Prostate gland (tissue), 2 donors: ENCODE data around the gene ISY1. TPM values are rescaled to one million over a fixed set of nuclear protein-coding genes. Genes with fewer than 3 reads are reported as not detected.
"Not testable (repeated sequence)": the region's sequence is repeated elsewhere in the genome, so short reads cannot be mapped to it uniquely, and the experiment has no call there.

Experiments
- DNase-seq: peaks from one replicate; pipeline ENCODE4 v3.0.0-alpha.2; 2019; ENCODE audit warnings: low spot score
- H3K27ac ChIP-seq, 2 donors: fragments of 200-600 bp; sonication (generic); 2 replicates each; pipeline ENCODE4 v1.5.1; 2017 to 2019
- H3K27me3 ChIP-seq: fragments of 200-600 bp; sonication (generic); replicated peaks from 2 replicates; pipeline ENCODE4 v1.5.1; 2019; ENCODE audit not compliant: insufficient read depth
- H3K36me3 ChIP-seq, 2 donors: fragments of 200-600 bp; sonication (generic); 1 replicate in 1 of 2; 2 replicates in 1 of 2; pipeline versions ENCODE4 v1.5.1 to v1.8.1; 2017 to 2019
- H3K4me1 ChIP-seq: fragments of 200-600 bp; sonication (generic); replicated peaks from 2 replicates; pipeline ENCODE4 v1.5.1; 2019
- H3K4me3 ChIP-seq, 2 donors: fragments of 200-600 bp; sonication (generic); 2 replicates each; pipeline ENCODE4 v1.5.1; 2017 to 2019
- H3K9me3 ChIP-seq: fragments of 200-600 bp; sonication (generic); 2 replicates; pipeline ENCODE4 v1.5.1; 2017
- POLR2A ChIP-seq: fragments of 450-650 bp; IDR thresholded peaks from one replicate; pipeline ENCODE4 v1.6.1; 2016; ENCODE audit warnings: antibody characterized with exemption, mild to moderate bottlenecking
- POLR2AphosphoS5 ChIP-seq: sonication (generic); formaldehyde crosslinking; IDR thresholded peaks from one replicate; pipeline ENCODE4 v1.6.1; 2017; ENCODE audit warnings: antibody characterized with exemption
- WGBS: methylation state at CpG from one replicate; pipeline ENCODE4 v1.1.5; 2018; 5-methylcytosine and 5-hydroxymethylcytosine counted together
- intact Hi-C: fragments of 100-400 bp; cut with DNase I; formaldehyde crosslinking; loops from one replicate; pipeline ENCODE4 v1.14.2; 2022
- total RNA-seq, 2 donors: library from RNA; depleted of rRNA; stranded (reverse); fragments of >200 nt; gene quantifications; one replicate each; pipeline ENCODE4 v1.1.0, GENCODE V29; 2016
- TF ChIP-seq, protein P1 (sequence below), 4 experiments: fragments of 200-600 bp in 2 of 4; fragments of 450-650 bp in 2 of 4; sonication (generic) in 2 of 4; IDR thresholded peaks; 1 replicate in 3 of 4; 2 replicates in 1 of 4; pipeline ENCODE4 v1.5.1; 2016 to 2019; ENCODE audit warnings: antibody characterized with exemption in 4 of 4, mild to moderate bottlenecking in 2 of 4, moderate library complexity in 2 of 4

Gene ISY1
- total RNA-seq, 2 donors from 2014 or later: 22.3 to 29.1 TPM

DNA sequence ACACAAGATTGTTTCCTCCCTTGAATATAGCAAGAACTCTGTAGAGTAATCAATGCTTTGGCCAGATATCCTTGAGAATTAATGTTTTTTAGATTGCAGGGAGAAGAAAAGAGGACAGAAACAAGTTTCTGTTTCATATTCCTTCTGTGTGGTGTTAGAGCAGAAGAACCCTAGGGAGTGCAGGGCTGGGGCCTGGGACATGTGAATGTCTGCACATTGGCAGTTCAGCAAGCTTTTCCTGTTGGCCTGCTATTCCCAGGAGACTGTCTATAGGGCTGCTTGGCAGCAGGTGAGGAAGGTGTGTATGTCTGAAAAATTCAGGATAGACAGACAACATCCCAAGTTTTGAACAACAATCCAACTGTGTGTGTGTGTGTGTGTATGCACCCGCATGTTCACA, 36.5 kb upstream of the ISY1 start:
- no peaks in the 10 kb centered on the region for H3K27me3 ChIP-seq
- peaks cover 7% of the 10 kb centered on the region for H3K4me1 ChIP-seq
- no peaks in the 10 kb centered on the region for H3K36me3 ChIP-seq
- H3K4me3 ChIP-seq: no peak overlapping the region
- peak; percentile 77 for DNase-seq
- intact Hi-C loops: no loop called here
- peak; percentile 59 for TF ChIP-seq POLR2AphosphoS5
- TF ChIP-seq, protein P1, sequence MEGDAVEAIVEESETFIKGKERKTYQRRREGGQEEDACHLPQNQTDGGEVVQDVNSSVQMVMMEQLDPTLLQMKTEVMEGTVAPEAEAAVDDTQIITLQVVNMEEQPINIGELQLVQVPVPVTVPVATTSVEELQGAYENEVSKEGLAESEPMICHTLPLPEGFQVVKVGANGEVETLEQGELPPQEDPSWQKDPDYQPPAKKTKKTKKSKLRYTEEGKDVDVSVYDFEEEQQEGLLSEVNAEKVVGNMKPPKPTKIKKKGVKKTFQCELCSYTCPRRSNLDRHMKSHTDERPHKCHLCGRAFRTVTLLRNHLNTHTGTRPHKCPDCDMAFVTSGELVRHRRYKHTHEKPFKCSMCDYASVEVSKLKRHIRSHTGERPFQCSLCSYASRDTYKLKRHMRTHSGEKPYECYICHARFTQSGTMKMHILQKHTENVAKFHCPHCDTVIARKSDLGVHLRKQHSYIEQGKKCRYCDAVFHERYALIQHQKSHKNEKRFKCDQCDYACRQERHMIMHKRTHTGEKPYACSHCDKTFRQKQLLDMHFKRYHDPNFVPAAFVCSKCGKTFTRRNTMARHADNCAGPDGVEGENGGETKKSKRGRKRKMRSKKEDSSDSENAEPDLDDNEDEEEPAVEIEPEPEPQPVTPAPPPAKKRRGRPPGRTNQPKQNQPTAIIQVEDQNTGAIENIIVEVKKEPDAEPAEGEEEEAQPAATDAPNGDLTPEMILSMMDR (IDR thresholded peaks at IDR 0.05): no peak
- H3K27ac ChIP-seq: peak overlapping the region; percentile 12 to 50
- 89% methylated on average over 1 of the region's 1 CpG for WGBS
- no peaks in the 10 kb centered on the region for H3K9me3 ChIP-seq

DNA sequence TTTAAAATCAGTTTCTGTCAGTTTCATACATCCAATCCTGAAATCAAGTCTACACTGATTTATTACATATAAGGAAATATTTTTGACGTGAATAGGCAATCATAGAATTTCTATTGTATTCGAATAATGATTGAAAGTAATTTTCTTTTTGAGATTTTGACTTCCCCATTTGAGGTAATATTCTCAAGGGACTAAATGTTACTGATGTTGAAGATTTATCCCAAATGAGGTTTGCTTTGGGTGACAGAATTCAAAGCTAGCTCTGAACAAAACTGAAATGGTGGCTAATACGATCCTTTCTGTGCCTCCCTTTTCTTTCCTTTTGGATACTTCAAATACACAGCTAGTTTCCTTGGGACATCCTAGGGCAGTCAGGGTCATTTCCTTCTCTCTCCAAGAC, 35.7 kb upstream of the ISY1 start:
- 77% methylated on average over 3 of the region's 3 CpGs for WGBS
- Histone ChIP-seq H3K27ac (peak overlapping the region; percentile 25 to 50), H3K4me1 (peaks cover 7% of the 10 kb centered on the region), H3K4me3 (no peak overlapping the region), H3K27me3 (no peaks in the 10 kb centered on the region), H3K9me3 (no peaks in the 10 kb centered on the region), H3K36me3 (no peaks in the 10 kb centered on the region)
- TF ChIP-seq POLR2AphosphoS5 (no peak), POLR2A (no peak)
- TF ChIP-seq, protein P1 (IDR thresholded peaks at IDR 0.05): no peak
- intact Hi-C loops: no loop called here
- DNase-seq: no peak

DNA sequence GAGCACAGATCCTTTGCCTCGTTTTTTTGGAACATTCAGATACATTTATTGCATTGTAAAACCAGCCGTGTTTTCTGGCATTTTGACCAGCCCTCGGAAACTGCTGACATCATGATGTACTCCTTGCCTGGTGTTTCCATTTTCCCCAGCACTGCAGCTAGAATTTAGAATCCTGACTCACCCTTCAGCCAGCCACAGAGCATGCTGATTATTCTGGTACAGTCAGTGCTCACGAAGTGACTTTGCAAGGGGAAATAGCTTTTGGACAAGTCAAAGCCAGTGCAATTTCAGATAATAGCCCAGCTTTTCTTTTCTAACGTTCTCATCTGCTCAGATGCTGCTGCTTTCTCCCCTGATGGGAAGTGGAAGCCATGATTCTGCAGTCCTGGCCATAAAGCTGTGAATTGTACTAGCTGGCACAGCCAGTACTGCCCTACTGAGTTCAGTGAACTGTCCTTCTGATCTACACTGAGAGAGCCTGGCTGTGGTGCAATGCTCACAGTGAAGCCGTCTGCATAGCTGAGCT, 34.9 kb upstream of the ISY1 start:
- Histone ChIP-seq H3K4me1 (peaks cover 7% of the 10 kb centered on the region), H3K27me3 (no peaks in the 10 kb centered on the region), H3K36me3 (no peaks in the 10 kb centered on the region), H3K9me3 (no peaks in the 10 kb centered on the region), H3K4me3 (no peak overlapping the region), H3K27ac (peak overlapping the region; percentile 25 to 50)
- intact Hi-C loops: no loop called here
- DNase-seq: peak; percentile 64
- WGBS: 3% methylated on average over 6 of the region's 6 CpGs
- peak; percentile 86 for TF ChIP-seq POLR2AphosphoS5
- TF ChIP-seq, protein P1 (IDR thresholded peaks at IDR 0.05): no peak

DNA sequence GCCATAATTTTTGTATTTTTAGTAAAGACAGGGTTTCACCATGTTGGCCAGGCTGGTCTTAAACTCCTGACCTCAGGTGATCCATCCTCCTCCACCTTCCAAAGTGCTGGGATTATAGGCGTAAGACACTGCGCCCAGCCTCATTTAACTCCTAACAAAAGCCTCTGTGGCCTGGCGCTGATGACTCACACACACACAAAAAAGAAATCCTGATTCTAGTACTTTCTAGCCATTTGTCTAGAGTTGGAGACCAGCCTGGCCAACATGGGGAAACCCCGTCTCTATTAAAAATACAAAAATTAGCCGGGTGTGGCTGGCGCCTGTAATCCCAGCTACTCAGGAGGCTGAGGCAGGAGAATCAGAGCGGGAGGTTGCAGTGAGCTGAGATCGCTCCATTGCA, 28.9 kb upstream of the ISY1 start:
- H3K27ac ChIP-seq, H3K9me3 ChIP-seq, H3K4me1 ChIP-seq, H3K27me3 ChIP-seq, H3K4me3 ChIP-seq, intact Hi-C loops, DNase-seq, H3K36me3 ChIP-seq: not testable (repeated sequence)
- WGBS: 97% methylated on average over 8 of the region's 8 CpGs

DNA sequence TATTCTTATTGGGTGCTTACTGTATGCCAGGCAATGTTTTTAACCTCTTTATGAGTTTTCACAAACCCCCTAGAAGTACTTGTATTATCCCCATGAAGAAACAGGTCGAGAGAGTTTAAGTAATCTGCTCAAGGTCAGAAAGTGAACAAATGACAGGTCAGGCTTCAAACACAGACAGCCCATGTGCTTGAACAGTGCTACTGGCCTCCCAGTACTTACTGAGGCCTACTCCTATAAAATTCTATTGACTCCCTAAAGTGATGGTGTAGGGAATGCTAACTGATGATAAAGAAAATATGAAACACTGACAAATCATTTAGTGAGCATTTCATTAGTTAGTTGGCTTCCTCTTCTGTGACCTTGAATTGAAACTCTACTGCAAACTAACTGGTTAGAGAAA, 27.0 kb upstream of the ISY1 start:
- intact Hi-C loops: no loop called here
- no peak for DNase-seq
- no peak for TF ChIP-seq POLR2A
- Histone ChIP-seq H3K27ac (no peak overlapping the region), H3K9me3 (no peaks in the 10 kb centered on the region), H3K4me3 (no peak overlapping the region), H3K27me3 (no peaks in the 10 kb centered on the region), H3K4me1 (peaks cover 2% of the 10 kb centered on the region), H3K36me3 (no peaks in the 10 kb centered on the region)
- whole genome bisulfite sequencing: 68% methylated on average over 1 of the region's 1 CpG

DNA sequence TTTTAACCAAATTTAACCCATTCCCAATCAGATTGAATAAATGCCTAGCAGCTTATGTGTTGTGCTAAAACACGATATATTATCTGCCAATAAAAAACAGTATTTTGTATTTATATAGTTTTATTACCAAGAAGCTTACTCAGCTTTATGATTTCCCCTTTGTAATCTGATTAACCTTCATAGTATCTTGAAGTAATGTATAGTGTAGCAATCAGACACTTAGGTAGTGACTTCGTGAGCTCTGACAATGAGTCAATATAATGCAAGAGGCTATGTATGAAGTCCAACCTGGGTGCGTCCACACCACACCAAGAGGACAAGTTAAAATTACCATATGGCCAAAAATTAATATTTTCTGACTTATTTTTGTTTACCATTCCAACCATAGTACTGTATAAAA, 24.9 kb upstream of the ISY1 start:
- TF ChIP-seq, protein P1 (IDR thresholded peaks at IDR 0.05): no peak
- TF ChIP-seq POLR2A: no peak
- no peak for TF ChIP-seq POLR2AphosphoS5
- H3K4me1 ChIP-seq: peaks cover 3% of the 10 kb centered on the region
- no peaks in the 10 kb centered on the region for H3K27me3 ChIP-seq
- intact Hi-C loops: no loop called here
- DNase-seq: no peak
- 75% methylated on average over 3 of the region's 3 CpGs for WGBS
- H3K4me3 ChIP-seq: no peak overlapping the region
- H3K27ac ChIP-seq: no peak overlapping the region
- H3K9me3 ChIP-seq: no peaks in the 10 kb centered on the region
- H3K36me3 ChIP-seq: no peaks in the 10 kb centered on the region

DNA sequence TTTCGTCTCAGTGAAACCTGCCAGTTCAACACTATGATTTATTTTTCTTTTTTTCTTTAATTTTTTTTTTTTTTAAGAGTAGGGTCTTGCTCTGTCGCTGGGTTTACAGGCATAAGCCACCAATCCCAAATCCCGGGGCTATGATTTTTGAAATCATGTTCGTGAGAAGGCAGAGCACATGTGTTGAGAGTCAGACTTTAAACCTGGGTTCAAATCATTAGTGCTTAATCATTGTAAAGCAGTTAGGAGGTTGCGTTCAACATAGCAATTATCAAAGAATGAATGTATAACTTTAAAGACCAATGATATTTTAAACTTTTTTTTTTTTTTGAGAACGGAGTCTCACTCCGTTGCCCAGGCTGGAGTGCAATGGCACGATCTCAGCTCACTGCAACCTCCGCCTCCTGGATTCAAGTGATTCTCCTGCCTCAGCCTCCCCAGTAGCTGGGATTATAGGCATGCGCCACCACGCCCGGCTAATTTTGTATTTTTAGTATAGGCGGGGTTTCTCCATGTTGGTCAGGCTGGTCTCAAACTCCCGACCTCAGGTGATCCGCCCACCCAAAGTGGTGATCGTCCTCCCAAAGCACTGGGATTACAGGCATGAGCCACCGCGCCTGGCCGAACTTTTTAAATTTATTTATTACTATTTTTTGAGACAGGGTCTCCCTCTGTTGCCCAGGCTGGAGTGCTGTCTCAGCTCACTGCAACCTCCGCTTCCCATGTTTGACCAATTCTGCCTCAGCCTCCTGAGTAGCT, 24.1 kb upstream of the ISY1 start:
- H3K36me3 ChIP-seq, H3K4me1 ChIP-seq, H3K9me3 ChIP-seq, H3K27me3 ChIP-seq, DNase-seq: not testable (repeated sequence)
- peak overlapping the region; percentile 74 to 98 for H3K4me3 ChIP-seq
- intact Hi-C loops: loop anchor here (5.0 kb wide), 2 partner anchors 42 to 62 kb away; partner anchors contain the start of gene COPG1
- H3K27ac ChIP-seq: peak overlapping the region; percentile 96 to 98
- WGBS: 82% methylated on average over 20 of the region's 20 CpGs
